GM12801 (cell line): ENCODE data around the gene DAB2IP.

Experiments used
- TF ChIP-seq, protein P1 (sequence below): IDR thresholded peaks from one replicate; pipeline ENCODE4 v1.5.1; 2011; ENCODE audit warnings: control low read depth; ENCODE audit not compliant: insufficient read length; ENCODE audit errors: extremely low read depth

The DAB2IP gene

DNA sequence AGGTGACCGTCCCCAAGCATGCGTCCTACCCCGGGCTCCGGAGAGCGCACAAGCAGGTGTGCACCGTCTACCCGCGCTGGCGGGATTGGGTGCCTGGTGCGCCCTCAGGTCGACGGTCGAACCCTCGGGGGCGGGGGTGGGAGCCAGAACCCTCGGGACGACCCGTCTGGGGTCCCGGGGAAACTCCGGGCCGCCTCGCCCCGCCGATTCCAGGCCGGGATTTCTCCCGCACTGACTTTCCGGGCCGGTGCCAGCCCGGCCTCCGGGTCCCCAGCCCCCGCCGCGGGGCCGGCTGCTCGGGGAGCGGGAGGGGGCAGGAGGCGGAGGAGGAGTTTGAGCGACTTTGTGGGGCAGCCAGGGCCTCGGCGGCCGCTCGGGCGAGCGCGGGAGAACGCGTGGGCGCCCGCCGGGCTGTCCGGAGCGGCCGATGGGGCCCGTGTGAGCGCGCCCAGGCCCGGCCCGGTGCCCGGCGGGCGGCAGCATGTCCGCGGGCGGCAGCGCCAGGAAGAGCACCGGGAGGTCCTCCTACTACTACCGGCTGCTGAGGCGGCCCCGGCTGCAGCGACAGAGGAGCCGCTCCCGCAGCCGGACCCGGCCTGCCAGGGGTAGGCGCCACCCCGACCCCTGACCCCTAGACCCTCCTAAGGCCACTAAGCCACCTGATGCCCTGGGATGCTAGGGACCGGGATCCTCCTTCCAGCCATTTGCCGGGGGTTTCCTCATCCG is at the start of gene DAB2IP:
DAB2IP (plus strand) TSS at position 340 of the 726 bp plus-strand sequence; CDS start at position 482, 142 bp downstream.
- TF ChIP-seq, protein P1, sequence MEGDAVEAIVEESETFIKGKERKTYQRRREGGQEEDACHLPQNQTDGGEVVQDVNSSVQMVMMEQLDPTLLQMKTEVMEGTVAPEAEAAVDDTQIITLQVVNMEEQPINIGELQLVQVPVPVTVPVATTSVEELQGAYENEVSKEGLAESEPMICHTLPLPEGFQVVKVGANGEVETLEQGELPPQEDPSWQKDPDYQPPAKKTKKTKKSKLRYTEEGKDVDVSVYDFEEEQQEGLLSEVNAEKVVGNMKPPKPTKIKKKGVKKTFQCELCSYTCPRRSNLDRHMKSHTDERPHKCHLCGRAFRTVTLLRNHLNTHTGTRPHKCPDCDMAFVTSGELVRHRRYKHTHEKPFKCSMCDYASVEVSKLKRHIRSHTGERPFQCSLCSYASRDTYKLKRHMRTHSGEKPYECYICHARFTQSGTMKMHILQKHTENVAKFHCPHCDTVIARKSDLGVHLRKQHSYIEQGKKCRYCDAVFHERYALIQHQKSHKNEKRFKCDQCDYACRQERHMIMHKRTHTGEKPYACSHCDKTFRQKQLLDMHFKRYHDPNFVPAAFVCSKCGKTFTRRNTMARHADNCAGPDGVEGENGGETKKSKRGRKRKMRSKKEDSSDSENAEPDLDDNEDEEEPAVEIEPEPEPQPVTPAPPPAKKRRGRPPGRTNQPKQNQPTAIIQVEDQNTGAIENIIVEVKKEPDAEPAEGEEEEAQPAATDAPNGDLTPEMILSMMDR, result no peak

DNA sequence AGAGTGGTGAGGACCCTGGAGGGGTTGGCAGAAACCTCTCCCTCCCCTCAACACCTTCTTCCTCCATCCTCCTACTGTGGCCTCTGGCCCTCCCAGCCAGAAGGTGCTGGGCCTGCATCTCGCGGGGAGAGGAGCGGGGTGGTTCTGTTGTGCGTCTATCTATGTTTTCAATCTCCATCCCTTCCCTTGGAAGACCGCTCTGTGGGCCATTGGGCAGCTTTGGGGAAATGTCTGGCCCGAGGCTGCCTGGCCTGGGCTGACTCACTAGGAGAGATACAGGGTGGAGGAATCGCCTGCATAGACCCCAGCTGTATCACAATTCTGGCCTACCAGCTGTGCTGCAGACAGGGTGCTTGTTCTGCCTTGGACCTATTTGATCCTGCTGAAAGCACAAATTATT is 48.4 kb upstream of the DAB2IP start:
- TF ChIP-seq, protein P1, result no peak

DNA sequence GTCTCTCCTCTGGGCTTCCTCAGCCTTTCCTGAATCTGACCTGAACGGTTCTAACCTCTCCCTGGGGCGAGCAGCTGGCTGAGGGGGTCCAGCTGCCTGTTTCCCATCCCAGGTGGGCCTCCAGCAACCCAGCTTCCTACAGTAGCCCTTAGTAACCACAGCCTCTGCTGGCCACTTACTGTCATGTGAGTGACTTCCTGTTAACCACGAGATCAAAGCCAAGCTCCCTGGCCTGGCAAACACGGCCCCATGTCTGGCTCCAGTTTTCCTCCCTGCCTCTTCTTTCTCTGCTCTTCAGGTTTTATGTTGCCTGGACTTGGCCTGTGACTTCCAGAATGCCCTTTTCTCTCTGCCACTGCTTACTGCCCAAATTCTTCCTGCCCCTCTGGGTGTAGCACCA is 47.2 kb upstream of the DAB2IP start:
- TF ChIP-seq, protein P1, result no peak

DNA sequence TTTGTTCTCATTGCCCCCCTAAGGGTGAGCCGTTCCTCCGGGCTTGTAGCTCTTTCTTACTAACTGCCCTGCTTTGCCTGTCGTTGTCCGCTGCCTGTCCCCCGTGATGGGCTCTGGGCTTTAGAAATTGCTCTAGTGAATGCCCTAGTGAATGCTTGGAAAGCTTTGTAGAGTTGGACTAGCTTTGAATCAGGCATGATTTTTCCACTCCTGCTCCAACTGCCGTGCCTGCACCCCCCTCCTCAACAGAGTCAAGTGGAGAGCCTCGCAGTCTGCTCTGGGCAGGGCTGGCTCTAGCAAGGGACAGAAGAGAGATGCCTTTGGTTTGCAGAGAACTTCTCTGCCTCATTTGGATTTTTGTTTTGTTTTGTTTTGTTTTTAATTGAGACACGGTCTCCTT is 46.8 kb upstream of the DAB2IP start:
- TF ChIP-seq, protein P1, result no peak

DNA sequence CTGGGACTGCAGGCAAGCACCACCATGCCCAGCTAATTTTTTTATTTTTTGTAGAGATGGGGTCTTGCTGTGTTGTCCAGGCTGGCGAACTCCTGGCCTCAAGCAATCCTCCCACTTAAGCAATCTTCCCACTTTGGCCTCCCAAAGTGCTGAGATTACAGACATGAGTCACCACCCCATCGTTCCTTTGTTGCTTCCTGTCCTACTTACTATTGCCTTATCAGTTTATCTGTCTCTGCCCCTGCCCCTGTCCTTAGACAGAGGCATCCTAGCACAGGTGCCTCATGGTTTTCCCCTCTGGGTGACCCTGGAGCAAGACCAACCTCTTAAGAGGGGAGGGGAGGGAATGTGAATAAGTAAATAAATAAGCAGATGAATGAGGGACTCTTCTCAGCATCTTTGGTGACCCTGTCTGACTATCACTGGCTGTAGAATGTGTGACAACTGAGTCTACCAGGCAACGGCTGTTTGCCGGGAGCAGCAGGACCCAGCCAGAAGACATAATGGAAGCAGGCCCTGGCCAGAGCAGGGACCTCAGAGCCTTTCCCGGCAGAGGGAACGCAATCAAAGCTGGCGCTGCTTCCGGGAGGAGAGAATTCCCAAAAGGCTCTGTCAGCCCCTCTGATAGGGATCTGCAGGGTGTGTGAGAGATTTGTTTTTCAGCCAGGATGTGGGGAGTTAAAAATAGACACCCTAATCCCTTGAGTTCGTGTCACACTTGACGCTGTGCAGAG is 43.8 kb upstream of the DAB2IP start:
- TF ChIP-seq, protein P1, result no peak

DNA sequence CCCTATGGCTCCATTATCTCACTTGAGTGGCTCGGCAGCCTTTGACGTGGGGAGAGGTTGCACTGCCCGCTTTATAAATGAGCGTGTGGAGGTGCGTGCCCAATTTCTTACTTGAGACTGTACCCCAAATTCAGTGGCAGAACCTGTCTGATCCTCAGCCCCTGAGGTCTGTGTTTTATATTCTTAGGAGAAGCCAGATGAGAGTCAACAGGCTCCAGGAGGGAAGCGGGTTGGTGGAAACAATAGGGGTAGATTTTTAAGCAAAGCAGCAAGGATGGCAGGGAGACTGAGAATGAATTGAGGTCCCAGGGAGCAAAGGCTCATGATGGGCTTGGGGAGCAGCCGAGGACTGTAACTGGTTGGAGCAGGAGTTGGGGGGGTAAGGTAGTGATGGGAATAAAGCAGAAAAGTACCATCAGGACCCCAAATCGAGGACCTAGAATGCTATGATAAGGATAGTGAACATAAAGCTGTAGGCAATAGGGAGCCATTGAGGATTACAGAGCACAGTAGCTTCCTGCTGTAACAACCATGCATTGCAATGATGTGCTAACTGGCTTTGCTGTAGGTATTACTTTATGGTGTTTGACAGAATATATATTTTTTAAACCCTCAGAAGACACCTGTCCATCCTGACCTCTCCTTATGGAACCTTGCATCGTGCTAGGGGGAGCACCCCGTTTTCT is 43.1 kb upstream of the DAB2IP start:
- TF ChIP-seq, protein P1, result no peak

DNA sequence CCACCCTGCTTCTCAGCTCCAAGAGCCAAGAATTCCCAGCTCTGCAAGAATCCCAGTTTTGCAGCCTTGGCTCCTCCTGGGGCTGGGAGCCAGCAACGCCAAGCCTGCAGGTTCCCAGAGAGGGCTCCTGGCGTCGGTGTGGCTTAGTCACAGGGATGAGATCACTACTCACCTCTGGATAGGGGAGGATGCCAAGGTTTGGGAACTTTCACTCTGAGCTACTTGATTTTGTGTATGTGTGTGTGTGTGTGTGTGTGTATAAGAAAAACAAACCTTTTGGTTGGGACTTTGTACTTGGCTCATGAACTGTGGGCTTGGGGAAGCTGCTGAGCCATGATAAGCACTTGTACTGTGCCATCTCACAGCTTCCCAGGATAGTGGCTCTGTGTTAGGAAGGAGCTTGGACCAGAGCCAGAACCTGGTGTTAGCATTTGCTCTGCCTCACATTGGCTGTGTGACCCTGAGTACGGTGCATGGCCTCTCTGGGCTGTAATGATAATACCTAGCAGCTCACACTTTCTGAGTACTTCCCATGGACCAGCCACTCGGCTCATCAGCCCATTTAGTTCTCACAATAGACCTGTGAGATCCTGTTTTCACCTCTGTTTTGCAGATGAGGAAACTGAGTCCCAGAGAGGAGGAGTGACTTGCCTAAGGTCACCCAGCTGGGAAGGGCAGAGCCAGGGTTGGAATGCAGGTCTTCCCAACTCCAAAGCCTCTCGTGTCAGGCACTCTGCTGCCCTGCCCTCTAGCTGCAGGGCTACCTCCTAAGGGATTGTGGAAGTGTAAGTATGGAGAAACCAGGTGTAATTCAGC is 41.4 kb upstream of the DAB2IP start:
- TF ChIP-seq, protein P1, result no peak
